ENCODE data around the gene RGS10. TPM values are rescaled to one million over a fixed set of nuclear protein-coding genes. Genes with fewer than 3 reads are reported as not detected.
A peak's percentile ranks its signal among the peaks of the same experiment; 100 is the strongest.
"Not testable (repeated sequence)": the region's sequence is repeated elsewhere in the genome, so short reads cannot be mapped to it uniquely, and the experiment has no call there.

RGS10 gene
- total and polyA plus RNA-seq, 2 experiments from 2014 or later = 26.9 to 40.3 TPM

DNA sequence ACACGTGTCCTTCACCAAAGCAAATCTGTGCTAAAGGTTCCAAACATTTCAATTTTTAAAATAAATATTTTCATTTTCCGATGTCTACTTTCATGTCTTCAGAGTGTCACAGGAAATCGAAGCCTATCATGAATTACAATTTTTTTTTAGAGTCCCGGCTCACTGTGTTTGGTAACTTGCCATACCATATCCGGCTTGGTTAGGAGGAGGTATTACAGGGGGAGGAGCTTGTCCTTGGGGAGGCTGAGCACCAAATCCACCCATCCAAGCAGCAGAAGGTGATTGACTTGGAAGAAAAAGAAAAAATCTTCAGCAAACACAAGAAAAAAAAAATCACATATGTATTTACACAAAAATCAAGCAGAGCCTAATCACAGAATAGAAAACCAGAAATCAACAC is 33.0 kb upstream of the RGS10 start:
- TF ChIP-seq EZH2 (IDR thresholded peaks at IDR 0.05; ENCODE audit: insufficient read depth, poor library complexity, severe bottlenecking) (no peak), EZH2phosphoT487 (IDR thresholded peaks at IDR 0.05; ENCODE audit: insufficient read depth, low read depth) (no peak)
- Histone ChIP-seq H3F3A (ENCODE audit: insufficient read depth) (peaks cover 41% of the 10 kb centered on the region; the same call in 1 of the 2 replicates), H3K9me3 (ENCODE audit: low read depth) (no peaks in the 10 kb centered on the region), H3K4me2 (ENCODE audit: unreplicated experiment) (no peak overlapping the region), H3K27ac (no peak overlapping the region), H3K36me3 (ENCODE audit: low read depth) (peaks cover 80% of the 10 kb centered on the region), H4K20me1 (ENCODE audit: insufficient read depth) (no peaks in the 10 kb centered on the region), H3K4me1 (ENCODE audit: insufficient read depth) (no peaks in the 10 kb centered on the region), H3K27me3 (replicated peaks; ENCODE audit: insufficient read depth) (no peaks in the 10 kb centered on the region), H3K9me2 (ENCODE audit: insufficient read depth) (no peaks in the 10 kb centered on the region), H3K79me2 (ENCODE audit: insufficient read depth) (peaks cover 35% of the 10 kb centered on the region; the same call in 1 of the 2 replicates), H2AFZ (no peak overlapping the region), H3K4me3 (no peak overlapping the region), H3K9ac (no peak overlapping the region)
- 66 to 72% methylated on average over 5 of the region's 5 CpGs for WGBS, 2 experiments (ENCODE audit: low coverage in 1 of 2, low lambda C conversion rate in 2 of 2, missing lambda C conversion rate in 2 of 2)
- peak; percentile 34 for DNase-seq
- in situ Hi-C loops (cut with MboI) = no loop called here

GRCh38 chr10:119567978-119568377 is 25.5 kb upstream of the RGS10 start:
- peaks cover 36% of the 10 kb centered on the region for H3F3A ChIP-seq (ENCODE audit: insufficient read depth)
- H3K27me3 ChIP-seq (replicated peaks; ENCODE audit: insufficient read depth) = no peaks in the 10 kb centered on the region
- H3K4me1 ChIP-seq (ENCODE audit: insufficient read depth) = no peaks in the 10 kb centered on the region
- no peak overlapping the region for H3K4me3 ChIP-seq
- WGBS, 2 experiments (ENCODE audit: low coverage in 1 of 2, low lambda C conversion rate in 2 of 2, missing lambda C conversion rate in 2 of 2) = 92 to 96% methylated on average over 8 of the region's 8 CpGs
- no peaks in the 10 kb centered on the region for H4K20me1 ChIP-seq (ENCODE audit: insufficient read depth)
- H2AFZ ChIP-seq = no peak overlapping the region
- no peak for DNase-seq
- no peak overlapping the region for H3K27ac ChIP-seq
- peaks cover 11% of the 10 kb centered on the region; the same call in 1 of the 2 replicates for H3K36me3 ChIP-seq (ENCODE audit: low read depth)
- no peaks in the 10 kb centered on the region for H3K9me2 ChIP-seq (ENCODE audit: insufficient read depth)
- H3K9me3 ChIP-seq (ENCODE audit: low read depth) = no peaks in the 10 kb centered on the region
- H3K9ac ChIP-seq = no peak overlapping the region
- no peak overlapping the region for H3K4me2 ChIP-seq (ENCODE audit: unreplicated experiment)
- TF ChIP-seq EZH2phosphoT487 (IDR thresholded peaks at IDR 0.05; ENCODE audit: insufficient read depth, low read depth) (no peak), EZH2 (IDR thresholded peaks at IDR 0.05; ENCODE audit: insufficient read depth, poor library complexity, severe bottlenecking) (no peak)
- H3K79me2 ChIP-seq (ENCODE audit: insufficient read depth) = no peaks in the 10 kb centered on the region
- in situ Hi-C loops (cut with MboI) = no loop called here

- no peak overlapping the region for H3K4me2 ChIP-seq (ENCODE audit: unreplicated experiment)
- H3K27ac ChIP-seq = no peak overlapping the region
- H4K20me1 ChIP-seq (ENCODE audit: insufficient read depth) = no peaks in the 10 kb centered on the region
- H3F3A ChIP-seq (ENCODE audit: insufficient read depth) = no peaks in the 10 kb centered on the region
- no peak overlapping the region for H2AFZ ChIP-seq
- no peaks in the 10 kb centered on the region for H3K9me2 ChIP-seq (ENCODE audit: insufficient read depth)
- no peaks in the 10 kb centered on the region for H3K4me1 ChIP-seq (ENCODE audit: insufficient read depth)
- no peak overlapping the region for H3K4me3 ChIP-seq
- no peaks in the 10 kb centered on the region for H3K27me3 ChIP-seq (replicated peaks; ENCODE audit: insufficient read depth)
- in situ Hi-C loops (cut with MboI) = no loop called here
- H3K36me3 ChIP-seq (ENCODE audit: low read depth) = no peaks in the 10 kb centered on the region
- no peaks in the 10 kb centered on the region for H3K9me3 ChIP-seq (ENCODE audit: low read depth)
- H3K79me2 ChIP-seq (ENCODE audit: insufficient read depth) = no peaks in the 10 kb centered on the region
- no peak for TF ChIP-seq EZH2 (IDR thresholded peaks at IDR 0.05; ENCODE audit: insufficient read depth, poor library complexity, severe bottlenecking)
- TF ChIP-seq EZH2phosphoT487 (IDR thresholded peaks at IDR 0.05; ENCODE audit: insufficient read depth, low read depth) = no peak
- 67 to 77% methylated on average over 4 of the region's 4 CpGs for WGBS, 2 experiments (ENCODE audit: low coverage in 1 of 2, low lambda C conversion rate in 2 of 2, missing lambda C conversion rate in 2 of 2)
- no peak for DNase-seq
- H3K9ac ChIP-seq = no peak overlapping the region
These were observed 19.6 kb upstream of the RGS10 start for GRCh38 chr10:119562097-119562496.

DNA sequence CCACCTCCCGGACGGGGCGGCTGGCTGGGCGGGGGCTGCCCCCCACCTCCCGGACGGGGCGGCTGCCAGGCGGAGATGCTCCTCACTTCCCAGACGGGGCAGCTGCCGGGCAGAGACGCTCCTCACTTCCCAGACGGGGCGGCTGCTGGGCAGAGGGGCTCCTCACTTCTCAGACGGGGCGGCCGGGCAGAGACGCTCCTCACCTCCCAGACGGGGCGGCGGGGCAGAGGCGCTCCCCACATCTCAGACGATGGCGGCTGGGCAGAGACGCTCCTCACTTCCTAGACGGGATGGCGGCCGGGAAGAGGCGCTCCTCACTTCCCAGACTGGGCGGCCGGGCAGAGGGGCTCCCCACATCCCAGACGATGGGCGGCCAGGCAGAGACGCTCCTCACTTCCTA is 17.0 kb upstream of the RGS10 start:
- H3K27me3 ChIP-seq (replicated peaks; ENCODE audit: insufficient read depth); H3F3A ChIP-seq (ENCODE audit: insufficient read depth); H4K20me1 ChIP-seq (ENCODE audit: insufficient read depth); H3K9me3 ChIP-seq (ENCODE audit: low read depth); H3K4me3 ChIP-seq; DNase-seq; H3K27ac ChIP-seq; H3K79me2 ChIP-seq (ENCODE audit: insufficient read depth); H2AFZ ChIP-seq; in situ Hi-C loops (cut with MboI); H3K9me2 ChIP-seq (ENCODE audit: insufficient read depth); H3K4me2 ChIP-seq (ENCODE audit: unreplicated experiment); H3K36me3 ChIP-seq (ENCODE audit: low read depth); H3K4me1 ChIP-seq (ENCODE audit: insufficient read depth); H3K9ac ChIP-seq: not testable (repeated sequence)
- WGBS, 2 experiments (ENCODE audit: low coverage in 1 of 2, low lambda C conversion rate in 2 of 2, missing lambda C conversion rate in 2 of 2) = 93% methylated on average over 30 of the region's 33 CpGs; no CpG with 5 or more reads in 1 of the 2 experiments

DNA sequence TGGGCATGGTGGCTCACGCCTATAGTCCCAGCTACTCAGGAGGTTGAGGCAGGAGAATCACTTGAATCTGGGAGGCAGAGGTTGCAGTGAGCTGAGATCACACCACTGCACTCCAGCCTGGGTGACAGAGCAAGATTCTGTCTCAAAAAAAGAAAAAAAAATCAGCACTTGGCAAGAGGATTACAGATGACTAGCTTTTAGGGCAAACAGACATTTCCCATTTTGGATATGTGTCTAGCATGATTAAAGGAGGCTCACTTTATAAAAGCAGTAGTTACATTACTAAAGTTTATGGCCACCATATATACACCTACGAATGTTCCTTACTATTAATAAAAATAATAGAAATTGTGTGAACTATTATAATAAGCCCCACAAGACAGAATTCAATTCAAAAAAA is 13.6 kb upstream of the RGS10 start:
- H3K4me1 ChIP-seq (ENCODE audit: insufficient read depth); H3K4me2 ChIP-seq (ENCODE audit: unreplicated experiment); H3K9me2 ChIP-seq (ENCODE audit: insufficient read depth); H3K27ac ChIP-seq; DNase-seq; H2AFZ ChIP-seq; H3K9me3 ChIP-seq (ENCODE audit: low read depth); H3K9ac ChIP-seq; H3K27me3 ChIP-seq (replicated peaks; ENCODE audit: insufficient read depth); H4K20me1 ChIP-seq (ENCODE audit: insufficient read depth); in situ Hi-C loops (cut with MboI); H3K79me2 ChIP-seq (ENCODE audit: insufficient read depth); H3K4me3 ChIP-seq; H3K36me3 ChIP-seq (ENCODE audit: low read depth); H3F3A ChIP-seq (ENCODE audit: insufficient read depth): not testable (repeated sequence)
- 41 to 46% methylated on average over 2 of the region's 2 CpGs for WGBS, 2 experiments (ENCODE audit: low coverage in 1 of 2, low lambda C conversion rate in 2 of 2, missing lambda C conversion rate in 2 of 2)

Measured in GM23248 (cell line).